GM12878 (cell line): ENCODE data around the gene KIRREL2. TPM values are rescaled to one million over a fixed set of nuclear protein-coding genes. Genes with fewer than 3 reads are reported as not detected.

Experiments
- ATAC-seq: fragments of 200-7000 bp; cut with Tn5 transposase; 3 replicates; pipeline ENCODE4 v1.9.1; 2020; ENCODE audit warnings: mild to moderate bottlenecking, moderate library complexity
- BruUV-seq: library from RNA; stranded (reverse); fragments of 400-500 nt; replicated peaks from 2 replicates; lab custom pipeline; 2021; lab: Mats Ljungman, UMichigan
- CTCF ChIA-PET: fragments of 300-600 bp; sonication (Branson Sonifier 250); formaldehyde crosslinking; extraction: SDS; loops from one replicate; lab custom pipeline; 2021; ENCODE audit warnings: inconsistent platforms; lab: Yijun Ruan, JAX
- POLR2A ChIA-PET: fragments of 350-600 bp; formaldehyde crosslinking; extraction: SDS; loops from one replicate; lab custom pipeline; 2021; ENCODE audit warnings: inconsistent platforms; lab: Charles Lee
- RAD21 ChIA-PET: fragments of 300-600 bp; sonication (Branson Sonifier 250); formaldehyde crosslinking; loops from one replicate; lab custom pipeline; 2023; ENCODE audit warnings: antibody characterized with exemption; ENCODE audit not compliant: unreplicated experiment; lab: Charles Lee
- SMC1A ChIA-PET: fragments of 300-600 bp; sonication (Branson Sonifier 250); formaldehyde crosslinking; loops from one replicate; lab custom pipeline; 2023; ENCODE audit not compliant: unreplicated experiment, uncharacterized antibody; lab: Charles Lee
- DNase-seq: peaks from one replicate; pipeline ENCODE4 v3.0.0-alpha.2; 2011; ENCODE audit warnings: low read depth, low spot score
- FAIRE-seq: peaks from 3 replicates; lab custom pipeline; 2011; peaks lifted over from hg19 to GRCh38; lab: Jason Lieb, UNC
- H2AFZ ChIP-seq: 2 replicates; pipeline ENCODE4 v1.6.0; 2011; ENCODE audit warnings: low read depth, low read length, control low read depth; ENCODE audit not compliant: control insufficient read depth
- H3K27ac ChIP-seq: 2 replicates; pipeline ENCODE4 v1.5.1; 2011; ENCODE audit warnings: control low read depth; ENCODE audit not compliant: control insufficient read depth, insufficient read depth
- H3K27me3 ChIP-seq, 2 experiments: replicated peaks in 1 of 2; 2 replicates each; pipeline versions ENCODE4 v1.6.0 to v1.6.1; 2011; ENCODE audit warnings: low read length in 1 of 2; ENCODE audit not compliant: control insufficient read depth in 2 of 2, insufficient read depth in 2 of 2
- H3K36me3 ChIP-seq, 2 experiments: 2 replicates each; pipeline ENCODE4 v1.5.1; 2011; ENCODE audit warnings: low read length in 1 of 2; ENCODE audit not compliant: control insufficient read depth in 2 of 2, insufficient read depth in 2 of 2
- H3K4me1 ChIP-seq: 2 replicates; pipeline ENCODE4 v1.6.1; 2011; ENCODE audit warnings: mild to moderate bottlenecking, low read length, moderate library complexity, mixed read lengths; ENCODE audit not compliant: control insufficient read depth, insufficient read depth
- H3K4me2 ChIP-seq: 2 replicates; pipeline ENCODE4 v1.6.0; 2011; ENCODE audit warnings: control low read depth; ENCODE audit not compliant: control insufficient read depth, insufficient read depth
- H3K4me3 ChIP-seq: fragments of 200-600 bp; sonication (generic); 2 replicates; pipeline ENCODE4 v1.5.1; 2016
- H3K79me2 ChIP-seq: 2 replicates; pipeline ENCODE4 v1.6.0; 2011; ENCODE audit warnings: low read length; ENCODE audit not compliant: control insufficient read depth, insufficient read depth
- H3K9ac ChIP-seq: 2 replicates; pipeline ENCODE4 v1.8.0; 2011; ENCODE audit warnings: low read length, control low read depth, mixed read lengths; ENCODE audit not compliant: control insufficient read depth, insufficient read depth
- H3K9me3 ChIP-seq: replicated peaks from 3 replicates; pipeline ENCODE4 v1.5.1; 2011; ENCODE audit warnings: mild to moderate bottlenecking, low read length; ENCODE audit not compliant: control insufficient read depth, insufficient read depth
- H4K20me1 ChIP-seq: 2 replicates; pipeline ENCODE4 v1.6.0; 2011; ENCODE audit not compliant: control insufficient read depth, insufficient read depth
- BHLHE40 ChIP-seq, 2 experiments: fragments of 450-650 bp in 1 of 2; IDR thresholded peaks; 2 replicates each; pipeline ENCODE4 v1.6.1; 2011 to 2017; ENCODE audit warnings: low read depth in 2 of 2, borderline replicate concordance in 1 of 2, improper control_type of control experiment in 1 of 2, low read length in 1 of 2, mild to moderate bottlenecking in 1 of 2
- CBX5 ChIP-seq: sonication (generic); IDR thresholded peaks from 2 replicates; pipeline ENCODE4 v1.6.1; 2016; ENCODE audit warnings: low read depth, moderate library complexity, mild to moderate bottlenecking, inconsistent platforms
- IKZF1 ChIP-seq: fragments of 450-650 bp; conservative IDR thresholded peaks from 2 replicates; pipeline ENCODE4 v1.6.1; 2017; ENCODE audit warnings: antibody characterized with exemption, mild to moderate bottlenecking
- JUNB ChIP-seq: IDR thresholded peaks from 2 replicates; pipeline ENCODE4 v1.6.1; 2016; ENCODE audit warnings: antibody characterized with exemption, mild to moderate bottlenecking
- MYB ChIP-seq: fragments of 150-350 bp; IDR thresholded peaks from 2 replicates; pipeline ENCODE4 v1.6.1; 2014; ENCODE audit warnings: mild to moderate bottlenecking, low read depth, low read length, borderline replicate concordance
- PAX5 ChIP-seq: IDR thresholded peaks from 2 replicates; pipeline ENCODE4 v1.6.1; 2011; ENCODE audit warnings: low read depth, low read length, borderline replicate concordance
- RB1 ChIP-seq: fragments of 450-650 bp; formaldehyde crosslinking; IDR thresholded peaks from 2 replicates; pipeline ENCODE4 v1.6.1; 2017; ENCODE audit warnings: mild to moderate bottlenecking, borderline replicate concordance
- ZNF384 ChIP-seq: IDR thresholded peaks from 2 replicates; pipeline ENCODE4 v1.6.1; 2012; ENCODE audit warnings: low read depth, mild to moderate bottlenecking, low read length, improper control_type of control experiment, borderline replicate concordance
- ZZZ3 ChIP-seq: IDR thresholded peaks from 2 replicates; pipeline ENCODE4 v1.6.1; 2011; ENCODE audit warnings: low read depth; ENCODE audit not compliant: control insufficient read depth, insufficient read length
- WGBS: methylation state at CpG from one replicate; pipeline ENCODE4 v1.1.6; 2016; ENCODE audit warnings: low lambda C conversion rate; ENCODE audit not compliant: insufficient replicate concordance, insufficient coverage; ENCODE audit errors: missing lambda C conversion rate; 5-methylcytosine and 5-hydroxymethylcytosine counted together
- in situ Hi-C: fragments of 300-500 bp; cut with MboI; formaldehyde crosslinking; loops from 9 replicates; pipeline ENCODE4 v1.14.3; 2018; ENCODE audit warnings: mixed read lengths
- intact Hi-C: fragments of 100-400 bp; cut with micrococcal nuclease; formaldehyde crosslinking; loops from one replicate; pipeline ENCODE4 v1.14.2; 2022; ENCODE audit not compliant: unreplicated experiment
- polyA plus RNA-seq, 11 experiments: library from polyadenylated mRNA; depleted of rRNA in 4 of 11; unstranded in 6 of 11; stranded (reverse) in 5 of 11; fragments of >200 nt; fragmentation: Nextera tagmentation in 4 of 11; fragmentation: Illumina TruSeq in 1 of 11; extraction: Ambion mirVana in 4 of 11; extraction: Trizol in 1 of 11; gene quantifications; 1 replicate in 1 of 11; 2 replicates in 10 of 11; pipeline versions ENCODE4 v1.2.1 to v1.2.3, GENCODE V29; 2011 to 2016; ENCODE audit warnings: inconsistent platforms in 2 of 11, missing spikeins in 2 of 11, low read depth in 1 of 11
- total RNA-seq, 4 experiments: library from RNA; depleted of rRNA in 3 of 4; stranded (reverse); fragments of >200 nt in 3 of 4; fragmentation: Illumina TruSeq in 1 of 4; extraction: Trizol in 1 of 4; gene quantifications; 2 replicates each; pipeline versions ENCODE4 v1.2.1 to v1.2.3, GENCODE V29; 2013 to 2021
- TF ChIP-seq, protein P1 (sequence below): IDR thresholded peaks from 2 replicates; pipeline ENCODE4 v1.6.1; 2011; ENCODE audit warnings: borderline replicate concordance, low read depth, mild to moderate bottlenecking, moderate library complexity, low read length; ENCODE audit not compliant: insufficient read depth, poor library complexity, severe bottlenecking
- TF ChIP-seq, protein P2 (sequence below): fragments of 450-650 bp; formaldehyde crosslinking; IDR thresholded peaks from 2 replicates; pipeline ENCODE4 v1.4.0; 2020; ENCODE audit warnings: mild to moderate bottlenecking, moderate library complexity
- TF ChIP-seq, protein P3 (sequence below): fragments of 450-650 bp; IDR thresholded peaks from 2 replicates; pipeline ENCODE4 v1.6.1; 2014; ENCODE audit warnings: mild to moderate bottlenecking

The KIRREL2 gene
- total and polyA plus RNA-seq, 10 of the 15 experiments (the other 5 are each of a cell fraction or from before 2014, with no cell fraction given) = 0.03 to 0.06 TPM; not detected in 8

DNA sequence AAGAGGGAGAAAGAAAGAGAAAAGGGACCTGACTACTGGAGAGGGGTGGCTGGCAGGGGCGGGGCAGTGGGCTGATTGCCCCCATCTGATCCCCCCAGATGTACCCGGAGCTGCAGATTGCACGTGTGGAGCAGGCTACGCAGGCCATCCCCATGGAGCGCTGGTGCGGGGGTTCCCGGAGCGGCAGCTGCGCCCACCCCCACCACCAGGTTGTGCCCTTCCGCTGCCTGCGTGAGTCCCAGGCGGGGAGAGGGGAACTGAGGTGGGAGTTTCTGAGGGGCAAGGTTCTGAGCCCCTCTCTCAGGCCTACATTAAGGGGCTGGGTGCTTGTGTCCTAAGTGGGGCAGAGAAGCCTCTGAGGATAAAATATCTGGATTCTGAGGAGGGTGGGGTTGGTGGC, 14.1 kb downstream of the KIRREL2 start:
- WGBS = 64% methylated on average over 12 of the region's 12 CpGs
- SMC1A ChIA-PET = no interaction called here
- ATAC-seq (no peak), FAIRE-seq (no peak), DNase-seq (no peak)
- TF ChIP-seq, protein P1, sequence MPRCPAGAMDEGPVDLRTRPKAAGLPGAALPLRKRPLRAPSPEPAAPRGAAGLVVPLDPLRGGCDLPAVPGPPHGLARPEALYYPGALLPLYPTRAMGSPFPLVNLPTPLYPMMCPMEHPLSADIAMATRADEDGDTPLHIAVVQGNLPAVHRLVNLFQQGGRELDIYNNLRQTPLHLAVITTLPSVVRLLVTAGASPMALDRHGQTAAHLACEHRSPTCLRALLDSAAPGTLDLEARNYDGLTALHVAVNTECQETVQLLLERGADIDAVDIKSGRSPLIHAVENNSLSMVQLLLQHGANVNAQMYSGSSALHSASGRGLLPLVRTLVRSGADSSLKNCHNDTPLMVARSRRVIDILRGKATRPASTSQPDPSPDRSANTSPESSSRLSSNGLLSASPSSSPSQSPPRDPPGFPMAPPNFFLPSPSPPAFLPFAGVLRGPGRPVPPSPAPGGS = no peak
- TF ChIP-seq BHLHE40 (IDR thresholded peaks at IDR 0.05; ENCODE audit: borderline replicate concordance in 1 of 2, low read depth in 2 of 2, low read length in 1 of 2) (no peak), PAX5 (no peak), MYB (no peak), RB1 (no peak), ZNF384 (no peak), IKZF1 (no peak), JUNB (no peak), ZZZ3 (no peak), CBX5 (no peak)
- TF ChIP-seq, protein P2, sequence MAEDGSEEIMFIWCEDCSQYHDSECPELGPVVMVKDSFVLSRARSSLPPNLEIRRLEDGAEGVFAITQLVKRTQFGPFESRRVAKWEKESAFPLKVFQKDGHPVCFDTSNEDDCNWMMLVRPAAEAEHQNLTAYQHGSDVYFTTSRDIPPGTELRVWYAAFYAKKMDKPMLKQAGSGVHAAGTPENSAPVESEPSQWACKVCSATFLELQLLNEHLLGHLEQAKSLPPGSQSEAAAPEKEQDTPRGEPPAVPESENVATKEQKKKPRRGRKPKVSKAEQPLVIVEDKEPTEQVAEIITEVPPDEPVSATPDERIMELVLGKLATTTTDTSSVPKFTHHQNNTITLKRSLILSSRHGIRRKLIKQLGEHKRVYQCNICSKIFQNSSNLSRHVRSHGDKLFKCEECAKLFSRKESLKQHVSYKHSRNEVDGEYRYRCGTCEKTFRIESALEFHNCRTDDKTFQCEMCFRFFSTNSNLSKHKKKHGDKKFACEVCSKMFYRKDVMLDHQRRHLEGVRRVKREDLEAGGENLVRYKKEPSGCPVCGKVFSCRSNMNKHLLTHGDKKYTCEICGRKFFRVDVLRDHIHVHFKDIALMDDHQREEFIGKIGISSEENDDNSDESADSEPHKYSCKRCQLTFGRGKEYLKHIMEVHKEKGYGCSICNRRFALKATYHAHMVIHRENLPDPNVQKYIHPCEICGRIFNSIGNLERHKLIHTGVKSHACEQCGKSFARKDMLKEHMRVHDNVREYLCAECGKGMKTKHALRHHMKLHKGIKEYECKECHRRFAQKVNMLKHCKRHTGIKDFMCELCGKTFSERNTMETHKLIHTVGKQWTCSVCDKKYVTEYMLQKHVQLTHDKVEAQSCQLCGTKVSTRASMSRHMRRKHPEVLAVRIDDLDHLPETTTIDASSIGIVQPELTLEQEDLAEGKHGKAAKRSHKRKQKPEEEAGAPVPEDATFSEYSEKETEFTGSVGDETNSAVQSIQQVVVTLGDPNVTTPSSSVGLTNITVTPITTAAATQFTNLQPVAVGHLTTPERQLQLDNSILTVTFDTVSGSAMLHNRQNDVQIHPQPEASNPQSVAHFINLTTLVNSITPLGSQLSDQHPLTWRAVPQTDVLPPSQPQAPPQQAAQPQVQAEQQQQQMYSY = no peak
- TF ChIP-seq, protein P3, sequence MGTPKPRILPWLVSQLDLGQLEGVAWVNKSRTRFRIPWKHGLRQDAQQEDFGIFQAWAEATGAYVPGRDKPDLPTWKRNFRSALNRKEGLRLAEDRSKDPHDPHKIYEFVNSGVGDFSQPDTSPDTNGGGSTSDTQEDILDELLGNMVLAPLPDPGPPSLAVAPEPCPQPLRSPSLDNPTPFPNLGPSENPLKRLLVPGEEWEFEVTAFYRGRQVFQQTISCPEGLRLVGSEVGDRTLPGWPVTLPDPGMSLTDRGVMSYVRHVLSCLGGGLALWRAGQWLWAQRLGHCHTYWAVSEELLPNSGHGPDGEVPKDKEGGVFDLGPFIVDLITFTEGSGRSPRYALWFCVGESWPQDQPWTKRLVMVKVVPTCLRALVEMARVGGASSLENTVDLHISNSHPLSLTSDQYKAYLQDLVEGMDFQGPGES = no peak
- CTCF ChIA-PET = interaction anchor here (0.9 kb wide), 1 partner anchor 9 kb away, joined by 4 read pairs; no protein-coding TSS in a partner anchor
- RAD21 ChIA-PET = no interaction called here
- Histone ChIP-seq H3K9me3 (no peaks in the 10 kb centered on the region), H3K4me3 (no peak overlapping the region), H3K9ac (no peak overlapping the region), H3K36me3 (no peaks in the 10 kb centered on the region), H3K27me3 (peaks cover 2 to 4% of the 10 kb centered on the region in 2 experiments; a peak in 1 of 4 replicates), H2AFZ (no peak overlapping the region), H3K4me2 (no peak overlapping the region), H3K79me2 (no peaks in the 10 kb centered on the region), H3K4me1 (peaks cover 13% of the 10 kb centered on the region), H3K27ac (no peak overlapping the region), H4K20me1 (no peaks in the 10 kb centered on the region)
- intact Hi-C loops = no loop called here
- in situ Hi-C loops = no loop called here
- no TSS peak for BruUV-seq
- POLR2A ChIA-PET = no interaction called here
